ENCODE measurements around the gene CCL4L2. TPM values are rescaled to one million over a fixed set of nuclear protein-coding genes. Genes with fewer than 3 reads are reported as not detected.
"Not testable (repeated sequence)": the region's sequence is repeated elsewhere in the genome, so short reads cannot be mapped to it uniquely, and the experiment has no call there.

The CCL4L2 gene
- total RNA-seq = 10.2 and 10.8 TPM in 2 replicates

GRCh38 chr17:36210439-36211211 is at the start of gene CCL4L2:
Gene CCL4L2, plus strand, starts transcription at chr17:36211063.
- intact Hi-C loops (cut with micrococcal nuclease) = not testable (repeated sequence)

DNA sequence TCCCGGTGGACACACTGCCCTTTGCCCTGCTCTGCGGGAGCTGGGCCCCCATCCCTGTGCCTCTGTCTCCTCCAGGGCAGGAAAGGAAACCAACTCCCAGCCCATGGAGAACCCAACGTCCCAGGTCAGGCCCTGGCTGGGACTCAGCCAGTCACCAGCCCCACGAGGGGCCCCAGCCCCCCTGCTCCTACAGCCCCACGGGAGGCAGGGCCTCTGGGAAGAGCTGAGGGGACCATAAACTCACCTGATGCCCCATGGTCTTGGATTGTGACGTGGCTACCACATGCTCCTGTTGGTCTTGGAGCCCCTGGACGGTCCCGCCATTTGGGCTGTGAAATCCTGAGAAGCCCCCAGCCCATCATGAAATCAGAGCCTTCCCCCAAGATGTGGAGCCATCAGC is 42.0 kb upstream of the CCL4L2 start:
- intact Hi-C loops (cut with micrococcal nuclease) = not testable (repeated sequence)

GRCh38 chr17:36176536-36176935 is 34.3 kb upstream of the CCL4L2 start, which contains the start of gene TBC1D3B:
Gene TBC1D3B, minus strand, starts transcription at chr17:36176636. Its CDS starts 1,586 bp downstream, at chr17:36175050.
- intact Hi-C loops (cut with micrococcal nuclease) = not testable (repeated sequence)

DNA sequence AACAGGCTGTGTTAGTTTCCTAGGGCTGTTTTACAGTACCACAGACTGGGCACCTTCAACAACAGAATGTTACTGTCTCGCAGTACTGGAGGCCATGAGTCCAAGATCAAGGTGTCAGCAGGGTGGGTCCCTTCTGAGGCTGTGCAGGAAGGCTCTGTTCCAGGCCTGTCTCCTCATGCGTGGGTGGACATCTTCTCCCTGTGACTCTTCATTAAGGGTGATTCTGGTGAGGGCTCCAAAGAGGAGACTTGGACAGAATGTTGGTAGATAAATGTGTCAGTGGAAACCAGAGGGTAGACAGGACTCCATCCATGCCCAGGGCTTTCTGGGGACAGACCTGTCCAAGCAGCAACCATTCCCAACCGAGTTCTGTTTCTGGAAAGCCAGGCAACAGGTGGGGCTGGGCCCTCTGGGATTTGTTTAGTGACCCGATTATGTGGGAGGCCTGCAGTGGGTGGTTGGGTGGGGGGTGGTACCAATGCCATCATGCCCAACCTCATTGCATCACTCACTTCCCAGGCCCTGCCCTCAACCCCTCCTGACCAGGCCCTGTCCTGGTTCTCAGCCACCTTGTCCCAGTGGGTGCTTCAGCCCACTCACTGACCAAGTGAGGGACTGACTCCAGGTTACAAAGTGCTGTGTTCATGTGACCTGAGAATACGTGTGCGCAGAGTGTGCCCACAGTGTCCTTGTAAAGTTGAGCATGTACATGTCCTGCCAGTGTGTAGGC is 29.3 kb upstream of the CCL4L2 start:
- intact Hi-C loops (cut with micrococcal nuclease) = not testable (repeated sequence)

DNA sequence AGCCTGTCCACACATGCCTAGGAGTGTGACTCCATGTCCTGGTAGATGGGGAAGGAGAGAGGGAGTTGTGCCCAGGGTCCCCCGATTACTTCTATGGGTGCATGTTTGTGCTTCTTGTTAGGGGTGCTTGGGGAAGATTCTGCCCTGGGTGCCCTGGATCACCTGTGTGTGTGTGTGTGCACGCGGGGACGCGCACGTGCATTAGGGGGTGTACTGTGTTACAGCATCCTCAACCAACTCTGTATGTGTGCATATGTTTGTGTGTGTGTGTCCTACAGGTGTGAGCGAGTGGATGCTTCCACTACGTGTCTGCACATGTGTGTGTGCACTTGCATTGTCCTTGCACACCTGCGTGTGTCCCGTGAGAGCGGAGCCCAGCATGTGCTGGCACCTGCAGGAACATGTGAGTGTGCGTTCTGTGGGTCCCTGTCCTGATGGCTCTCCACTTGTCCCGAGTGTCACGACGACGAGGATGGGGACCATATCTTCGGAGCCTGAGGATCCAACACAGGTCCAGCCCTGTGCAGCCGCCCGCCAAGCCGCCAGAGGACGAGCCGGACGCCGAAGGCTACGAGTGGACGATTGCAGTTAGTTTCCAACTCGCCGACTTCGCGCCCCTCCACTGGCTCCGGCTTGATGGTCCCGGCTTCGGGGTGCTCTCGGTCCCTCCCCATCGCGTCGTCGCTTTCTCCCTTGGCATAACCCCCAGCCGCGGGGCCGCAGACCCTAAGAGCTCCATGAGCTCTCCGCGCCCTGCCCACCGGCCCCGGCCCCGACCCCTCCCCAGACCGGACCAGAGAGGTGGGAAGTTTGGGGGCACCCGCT is 28.5 kb upstream of the CCL4L2 start:
- intact Hi-C loops (cut with micrococcal nuclease) = no loop called here

- intact Hi-C loops (cut with micrococcal nuclease) = no loop called here
Measured at GRCh38 chr17:36183001-36183971, 27.6 kb upstream of the CCL4L2 start.

DNA sequence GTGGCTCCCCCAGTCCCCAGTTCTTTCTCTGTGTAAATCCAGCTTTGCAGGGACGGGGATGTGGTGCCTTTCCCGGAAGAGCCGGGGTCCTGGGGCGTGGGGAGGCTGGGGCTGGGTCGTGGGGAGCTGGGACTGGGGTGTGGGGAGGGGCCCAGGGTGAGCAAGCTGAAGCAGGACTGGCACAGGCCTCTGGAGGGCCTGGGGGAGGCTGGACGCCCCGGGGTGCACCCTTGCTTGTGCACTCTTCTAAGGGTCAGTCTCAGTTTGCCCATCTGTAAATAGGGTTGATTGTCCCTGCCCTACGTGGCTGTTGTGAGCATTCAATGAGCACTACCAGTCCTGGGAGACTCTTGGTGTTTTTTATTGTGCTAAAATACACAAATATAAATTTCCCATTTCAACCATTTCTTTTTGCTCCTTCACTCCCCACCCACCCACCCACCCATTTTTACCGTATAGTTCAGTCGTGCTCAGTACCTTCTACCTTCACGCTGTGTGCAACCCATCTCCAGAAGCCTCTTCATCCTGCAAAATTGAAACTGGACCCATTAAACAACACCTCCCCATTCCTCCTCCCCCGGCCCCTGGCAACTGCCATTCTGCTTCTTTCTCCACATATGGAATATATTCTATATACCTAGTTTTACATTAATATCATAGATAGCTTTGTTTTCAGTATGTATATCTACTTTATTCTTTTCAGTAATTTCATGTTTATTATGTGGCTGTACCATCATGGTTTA is 26.7 kb upstream of the CCL4L2 start:
- intact Hi-C loops (cut with micrococcal nuclease) = no loop called here

- intact Hi-C loops (cut with micrococcal nuclease) = no loop called here
Measured at GRCh38 chr17:36185416-36185815, 25.4 kb upstream of the CCL4L2 start.

GRCh38 chr17:36186810-36187763 is 23.8 kb upstream of the CCL4L2 start:
- intact Hi-C loops (cut with micrococcal nuclease) = not testable (repeated sequence)

- intact Hi-C loops (cut with micrococcal nuclease) = not testable (repeated sequence)
Measured at GRCh38 chr17:36187943-36188665, 22.8 kb upstream of the CCL4L2 start.

GRCh38 chr17:36188891-36189306 is 22.0 kb upstream of the CCL4L2 start:
- intact Hi-C loops (cut with micrococcal nuclease) = no loop called here

GRCh38 chr17:36189993-36190392 is 20.9 kb upstream of the CCL4L2 start:
- intact Hi-C loops (cut with micrococcal nuclease) = not testable (repeated sequence)

DNA sequence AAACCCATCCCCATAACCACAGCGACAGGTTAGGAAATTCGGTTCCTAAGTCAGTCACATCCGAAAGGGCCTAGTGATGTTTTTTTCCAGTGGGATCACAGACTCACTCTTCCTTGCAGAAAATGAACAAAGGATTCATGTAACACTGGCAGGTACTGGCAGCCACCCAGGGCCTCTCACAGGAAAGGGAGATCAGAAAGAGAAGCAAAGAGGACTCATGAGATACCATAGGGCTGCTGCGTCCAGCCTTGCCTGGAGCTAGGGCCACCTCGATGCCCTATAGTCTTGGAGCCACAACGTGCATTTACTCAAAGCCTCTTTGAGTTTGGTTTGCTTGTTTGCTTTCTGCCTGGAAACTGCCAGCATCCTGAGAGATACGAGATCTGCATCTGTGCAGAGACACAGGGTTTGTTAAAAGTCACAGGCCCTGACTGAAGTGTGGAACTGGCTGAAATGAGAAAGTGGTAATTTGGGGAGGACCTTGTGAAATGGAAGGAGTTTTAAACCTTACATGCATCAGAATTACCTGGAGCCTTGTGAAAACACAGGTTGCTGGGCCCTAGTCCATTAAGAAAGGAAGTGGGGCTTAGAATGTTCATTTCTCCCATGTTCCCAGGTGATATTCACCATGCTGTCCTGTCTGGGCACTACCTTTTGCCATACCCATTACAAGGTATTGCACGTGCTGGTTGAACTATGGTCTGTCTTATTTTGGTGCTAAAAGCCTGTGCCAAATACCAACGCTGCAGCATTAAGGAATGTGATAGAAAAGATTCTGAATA is 20.1 kb upstream of the CCL4L2 start:
- intact Hi-C loops (cut with micrococcal nuclease) = not testable (repeated sequence)

DNA sequence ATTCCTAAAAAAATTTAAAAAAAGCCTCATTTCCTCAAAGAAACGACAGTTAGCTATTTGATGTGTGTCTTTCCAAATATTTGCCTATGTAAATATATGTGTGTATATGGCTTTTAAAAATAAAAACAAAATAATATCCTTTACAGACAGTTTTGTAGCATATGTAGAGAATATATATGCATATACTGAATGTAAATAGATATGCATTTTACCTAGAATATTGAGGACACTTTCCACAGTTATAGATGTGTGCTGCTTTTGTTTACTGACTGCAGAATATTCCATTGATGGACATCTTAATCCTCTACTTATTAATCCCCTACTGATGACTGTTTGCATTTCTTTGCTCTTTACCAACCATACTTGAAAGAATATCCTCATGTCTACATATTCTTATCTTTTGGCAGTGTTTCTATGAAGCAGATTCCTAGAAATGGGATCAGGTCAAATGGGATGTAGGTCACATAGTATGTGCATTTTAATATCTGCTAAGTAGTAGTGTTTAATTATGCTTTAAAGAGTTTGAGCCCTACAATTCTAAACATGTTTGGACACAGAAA is 17.6 kb upstream of the CCL4L2 start:
- intact Hi-C loops (cut with micrococcal nuclease) = no loop called here

DNA sequence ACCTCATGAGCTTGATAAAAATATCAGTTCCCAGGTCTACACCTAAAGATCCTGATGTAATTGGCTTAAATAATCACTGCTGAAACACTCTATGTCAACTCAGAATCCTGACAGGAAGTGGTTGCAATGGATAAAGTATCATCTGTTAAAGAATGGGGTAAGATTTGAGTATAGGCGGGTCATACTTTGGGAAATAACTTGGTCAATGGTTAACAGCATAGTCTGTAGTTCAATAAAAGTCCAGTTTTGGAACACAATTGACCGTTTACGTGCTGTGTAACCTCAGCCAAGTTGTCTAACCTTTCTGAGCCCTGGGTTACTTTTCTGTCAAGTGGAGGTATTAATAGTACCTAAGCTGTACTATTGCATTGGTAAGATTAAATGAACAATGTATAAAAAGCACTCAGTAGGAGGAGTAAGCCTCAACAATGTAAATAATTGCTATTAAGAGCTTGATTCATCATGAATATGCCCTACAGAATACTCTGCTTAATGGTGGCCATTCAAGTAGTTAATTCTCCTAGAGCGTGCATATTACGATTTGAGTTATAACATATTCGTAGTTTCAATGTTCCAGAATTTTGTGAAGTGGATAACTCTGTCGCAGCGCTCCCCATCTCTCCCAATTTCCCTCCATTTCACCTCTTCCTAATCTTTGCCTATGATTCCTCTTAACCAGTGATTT is 16.6 kb upstream of the CCL4L2 start:
- intact Hi-C loops (cut with micrococcal nuclease) = not testable (repeated sequence)

DNA sequence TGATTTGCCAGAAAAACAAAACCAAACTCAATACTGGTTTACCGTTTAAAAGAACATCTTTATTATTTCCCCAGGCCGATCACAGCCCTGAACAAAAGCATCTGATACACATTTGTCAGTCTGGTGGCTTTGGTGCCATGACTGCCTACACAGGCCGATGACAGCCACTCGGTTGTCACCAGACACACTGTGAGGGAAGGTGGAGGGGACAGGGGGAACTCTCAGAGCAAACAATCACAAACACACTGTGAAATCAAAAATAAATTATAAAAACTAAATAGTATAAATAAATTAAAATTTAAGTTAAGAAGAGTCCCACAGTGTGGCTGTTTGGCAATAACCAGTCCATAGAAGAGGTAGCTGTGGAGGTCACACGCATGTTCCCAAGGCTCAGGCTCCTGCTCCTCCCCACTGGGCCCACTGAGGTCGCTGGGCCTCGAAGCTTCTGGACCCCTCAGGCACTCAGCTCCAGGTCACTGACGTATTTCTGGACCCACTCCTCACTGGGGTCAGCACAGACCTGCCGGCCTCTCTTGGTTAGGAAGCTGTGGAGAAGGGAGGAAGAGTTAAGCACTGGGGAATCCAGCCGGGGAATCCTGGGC is 15.9 kb upstream of the CCL4L2 start:
- intact Hi-C loops (cut with micrococcal nuclease) = not testable (repeated sequence)

All from T-helper 1 cell treated with Interleukin-12 subunit alpha and Interleukin-12 subunit beta and Interleukin-4 antibody, amounts not matched to agents 30 ng/mL and 1 ng/mL, for 36 hours (primary cell).